ENCODE measurements around the gene PEX12.

The PEX12 gene

DNA sequence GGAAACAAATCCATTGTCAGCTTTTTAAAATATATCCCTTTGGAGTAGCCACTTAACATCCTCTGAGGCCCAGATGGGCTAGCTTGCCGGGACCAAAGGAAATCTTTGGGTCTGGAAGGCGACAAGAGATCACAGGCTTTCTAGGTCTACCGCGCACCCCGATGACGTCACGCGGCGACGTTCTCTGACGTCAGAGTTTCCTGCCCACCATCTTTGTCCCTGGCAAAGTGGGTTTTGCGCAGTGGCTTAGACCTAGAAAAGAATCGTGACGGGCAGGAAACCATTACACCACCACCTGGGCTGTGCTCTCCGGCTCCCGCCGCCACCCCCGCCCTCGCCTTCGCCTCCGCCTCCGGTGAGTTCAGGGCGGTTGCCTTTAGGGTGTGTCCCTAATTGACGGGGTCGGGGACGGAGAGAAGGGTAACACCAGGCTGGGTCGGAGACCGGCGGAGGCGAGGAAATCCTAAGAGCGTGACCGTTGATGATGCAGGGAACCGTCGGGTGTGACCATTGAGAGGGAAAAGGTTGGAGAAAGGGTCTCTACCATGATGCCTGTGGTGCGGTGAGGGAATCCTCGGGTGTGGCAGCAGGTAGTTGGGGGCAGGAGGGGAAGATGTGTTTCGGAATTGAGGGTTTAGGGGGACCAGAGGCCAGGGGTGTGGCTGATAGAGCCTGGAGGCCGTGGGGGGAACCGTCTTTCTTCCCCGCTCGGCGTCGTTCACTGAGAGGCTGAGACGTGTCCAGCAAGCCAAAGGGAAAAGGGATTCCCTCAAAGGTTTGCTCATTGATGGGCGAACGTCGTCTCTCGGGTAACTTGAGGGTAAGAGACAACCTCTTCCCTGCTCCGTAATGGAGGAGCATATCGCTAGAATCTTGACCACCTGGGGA, 8.9 kb upstream of the PEX12 start, which contains the start of gene AP2B1 (continued):
- TF ChIP-seq ZBTB17 (tag by site-specific recombination; IDR thresholded peaks at IDR 0.05): peak; percentile 94
- TF ChIP-seq, protein P1, sequence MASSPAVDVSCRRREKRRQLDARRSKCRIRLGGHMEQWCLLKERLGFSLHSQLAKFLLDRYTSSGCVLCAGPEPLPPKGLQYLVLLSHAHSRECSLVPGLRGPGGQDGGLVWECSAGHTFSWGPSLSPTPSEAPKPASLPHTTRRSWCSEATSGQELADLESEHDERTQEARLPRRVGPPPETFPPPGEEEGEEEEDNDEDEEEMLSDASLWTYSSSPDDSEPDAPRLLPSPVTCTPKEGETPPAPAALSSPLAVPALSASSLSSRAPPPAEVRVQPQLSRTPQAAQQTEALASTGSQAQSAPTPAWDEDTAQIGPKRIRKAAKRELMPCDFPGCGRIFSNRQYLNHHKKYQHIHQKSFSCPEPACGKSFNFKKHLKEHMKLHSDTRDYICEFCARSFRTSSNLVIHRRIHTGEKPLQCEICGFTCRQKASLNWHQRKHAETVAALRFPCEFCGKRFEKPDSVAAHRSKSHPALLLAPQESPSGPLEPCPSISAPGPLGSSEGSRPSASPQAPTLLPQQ (tag by site-specific recombination; IDR thresholded peaks at IDR 0.05): peak; percentile 71
- peak; percentile 49 for TF ChIP-seq GLIS1 (tag by site-specific recombination; IDR thresholded peaks at IDR 0.05)
- TF ChIP-seq, protein P2, sequence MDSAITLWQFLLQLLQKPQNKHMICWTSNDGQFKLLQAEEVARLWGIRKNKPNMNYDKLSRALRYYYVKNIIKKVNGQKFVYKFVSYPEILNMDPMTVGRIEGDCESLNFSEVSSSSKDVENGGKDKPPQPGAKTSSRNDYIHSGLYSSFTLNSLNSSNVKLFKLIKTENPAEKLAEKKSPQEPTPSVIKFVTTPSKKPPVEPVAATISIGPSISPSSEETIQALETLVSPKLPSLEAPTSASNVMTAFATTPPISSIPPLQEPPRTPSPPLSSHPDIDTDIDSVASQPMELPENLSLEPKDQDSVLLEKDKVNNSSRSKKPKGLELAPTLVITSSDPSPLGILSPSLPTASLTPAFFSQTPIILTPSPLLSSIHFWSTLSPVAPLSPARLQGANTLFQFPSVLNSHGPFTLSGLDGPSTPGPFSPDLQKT (IDR thresholded peaks at IDR 0.05; ENCODE audit: borderline replicate concordance, low read depth, low read length): no peak; the same call in 1 of the 2 replicates
- peak; percentile 98 for TF ChIP-seq KLF1 (tag by site-specific recombination; IDR thresholded peaks at IDR 0.05)
- TF ChIP-seq TCF7L2 (IDR thresholded peaks at IDR 0.05; ENCODE audit: borderline replicate concordance, low read depth, low read length): peak; percentile 79; the same call in 1 of the 2 replicates
- TF ChIP-seq ZNF214 (tag by site-specific recombination; IDR thresholded peaks at IDR 0.05; ENCODE audit: borderline replicate concordance): no peak
- TF ChIP-seq, protein P3, sequence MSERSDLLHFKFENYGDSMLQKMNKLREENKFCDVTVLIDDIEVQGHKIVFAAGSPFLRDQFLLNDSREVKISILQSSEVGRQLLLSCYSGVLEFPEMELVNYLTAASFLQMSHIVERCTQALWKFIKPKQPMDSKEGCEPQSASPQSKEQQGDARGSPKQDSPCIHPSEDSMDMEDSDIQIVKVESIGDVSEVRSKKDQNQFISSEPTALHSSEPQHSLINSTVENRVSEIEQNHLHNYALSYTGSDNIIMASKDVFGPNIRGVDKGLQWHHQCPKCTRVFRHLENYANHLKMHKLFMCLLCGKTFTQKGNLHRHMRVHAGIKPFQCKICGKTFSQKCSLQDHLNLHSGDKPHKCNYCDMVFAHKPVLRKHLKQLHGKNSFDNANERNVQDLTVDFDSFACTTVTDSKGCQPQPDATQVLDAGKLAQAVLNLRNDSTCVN (tag by site-specific recombination; optimal IDR thresholded peaks at IDR 0.05): peak; percentile 73
- no peak for TF ChIP-seq ZNF529 (tag by site-specific recombination; IDR thresholded peaks at IDR 0.05; ENCODE audit: insufficient replicate concordance)

DNA sequence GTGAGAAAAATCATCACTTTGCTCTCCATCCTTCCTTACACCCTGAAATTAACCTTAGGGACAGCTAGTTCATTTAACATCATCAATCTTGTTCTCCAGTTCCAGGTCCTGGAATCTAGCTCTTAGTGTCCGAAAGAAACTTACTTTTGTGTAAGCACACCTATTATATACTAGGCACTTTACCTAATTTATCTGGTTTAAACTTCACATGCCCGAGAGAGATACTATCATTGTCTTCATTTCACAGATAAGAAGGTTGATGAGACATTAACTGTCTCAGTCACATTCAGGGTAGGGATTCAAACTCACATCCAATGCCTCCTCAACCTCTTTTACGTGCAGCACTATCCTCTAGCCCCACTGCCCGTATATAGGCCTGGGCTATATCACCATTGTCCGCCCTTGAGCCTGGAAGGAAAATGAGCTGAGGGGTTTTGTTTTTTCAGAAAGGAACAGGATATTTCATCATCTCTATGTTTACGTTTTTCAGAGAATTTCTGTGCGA, 8.2 kb upstream of the PEX12 start:
- peak overlapping the region; percentile 88 for H3K27ac ChIP-seq (ENCODE audit: extremely low read depth, low read depth, low read length)
- ChIA-PET POLR2A (interaction anchor here (0.7 to 2.1 kb wide), 5 partner anchors 8 to 18 kb away, joined by 3 to 32 read pairs (median 6); partner anchors contain the start of gene PEX12), CTCF (interaction anchor here (0.6 to 1.4 kb wide), 5 partner anchors 8 to 177 kb away, joined by 3 to 4 read pairs (median 3); partner anchors contain the start of gene PEX12)
- H3K4me1 ChIP-seq (ENCODE audit: control insufficient read depth, insufficient read depth, low read length): peaks cover 15% of the 10 kb centered on the region; the same call in 1 of the 2 replicates
- no peaks in the 10 kb centered on the region for H3K9me3 ChIP-seq (ENCODE audit: control insufficient read depth, insufficient read depth, low read depth, low read length)
- peak overlapping the region; percentile 56 for H3K4me3 ChIP-seq (ENCODE audit: low read depth, low read length)
- no peaks in the 10 kb centered on the region for H3K36me3 ChIP-seq (ENCODE audit: control insufficient read depth in 2 of 2, insufficient read depth in 1 of 2, low read length in 2 of 2)
- TF ChIP-seq ZNF404 (tag by site-specific recombination; IDR thresholded peaks at IDR 0.05) (no peak), ZNF561 (tag by site-specific recombination; IDR thresholded peaks at IDR 0.05; ENCODE audit: borderline replicate concordance) (no peak), ZNF521 (tag by site-specific recombination; IDR thresholded peaks at IDR 0.05) (no peak), ZNF785 (tag by site-specific recombination; IDR thresholded peaks at IDR 0.05) (no peak), ZNF585B (tag by site-specific recombination; IDR thresholded peaks at IDR 0.05) (no peak), ZNF433 (tag by site-specific recombination; IDR thresholded peaks at IDR 0.05; ENCODE audit: low read depth) (no peak), ZNF132 (tag by site-specific recombination; IDR thresholded peaks at IDR 0.05; ENCODE audit: borderline replicate concordance) (no peak), ZFP41 (tag by site-specific recombination; IDR thresholded peaks at IDR 0.05; ENCODE audit: borderline replicate concordance) (no peak), ZNF426 (tag by site-specific recombination; IDR thresholded peaks at IDR 0.05) (no peak), ZXDB (tag by site-specific recombination; IDR thresholded peaks at IDR 0.05) (no peak), ZNF660 (tag by site-specific recombination; IDR thresholded peaks at IDR 0.05) (no peak), MEIS1 (CRISPR knock-in tag; IDR thresholded peaks at IDR 0.05; ENCODE audit: borderline replicate concordance) (no peak), ZNF24 (tag by site-specific recombination; IDR thresholded peaks at IDR 0.05) (no peak), ZNF560 (tag by site-specific recombination; IDR thresholded peaks at IDR 0.05; ENCODE audit: borderline replicate concordance) (no peak)
- TF ChIP-seq, protein P4, sequence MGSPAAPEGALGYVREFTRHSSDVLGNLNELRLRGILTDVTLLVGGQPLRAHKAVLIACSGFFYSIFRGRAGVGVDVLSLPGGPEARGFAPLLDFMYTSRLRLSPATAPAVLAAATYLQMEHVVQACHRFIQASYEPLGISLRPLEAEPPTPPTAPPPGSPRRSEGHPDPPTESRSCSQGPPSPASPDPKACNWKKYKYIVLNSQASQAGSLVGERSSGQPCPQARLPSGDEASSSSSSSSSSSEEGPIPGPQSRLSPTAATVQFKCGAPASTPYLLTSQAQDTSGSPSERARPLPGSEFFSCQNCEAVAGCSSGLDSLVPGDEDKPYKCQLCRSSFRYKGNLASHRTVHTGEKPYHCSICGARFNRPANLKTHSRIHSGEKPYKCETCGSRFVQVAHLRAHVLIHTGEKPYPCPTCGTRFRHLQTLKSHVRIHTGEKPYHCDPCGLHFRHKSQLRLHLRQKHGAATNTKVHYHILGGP (tag by site-specific recombination; IDR thresholded peaks at IDR 0.05): no peak
- TF ChIP-seq, protein P5, sequence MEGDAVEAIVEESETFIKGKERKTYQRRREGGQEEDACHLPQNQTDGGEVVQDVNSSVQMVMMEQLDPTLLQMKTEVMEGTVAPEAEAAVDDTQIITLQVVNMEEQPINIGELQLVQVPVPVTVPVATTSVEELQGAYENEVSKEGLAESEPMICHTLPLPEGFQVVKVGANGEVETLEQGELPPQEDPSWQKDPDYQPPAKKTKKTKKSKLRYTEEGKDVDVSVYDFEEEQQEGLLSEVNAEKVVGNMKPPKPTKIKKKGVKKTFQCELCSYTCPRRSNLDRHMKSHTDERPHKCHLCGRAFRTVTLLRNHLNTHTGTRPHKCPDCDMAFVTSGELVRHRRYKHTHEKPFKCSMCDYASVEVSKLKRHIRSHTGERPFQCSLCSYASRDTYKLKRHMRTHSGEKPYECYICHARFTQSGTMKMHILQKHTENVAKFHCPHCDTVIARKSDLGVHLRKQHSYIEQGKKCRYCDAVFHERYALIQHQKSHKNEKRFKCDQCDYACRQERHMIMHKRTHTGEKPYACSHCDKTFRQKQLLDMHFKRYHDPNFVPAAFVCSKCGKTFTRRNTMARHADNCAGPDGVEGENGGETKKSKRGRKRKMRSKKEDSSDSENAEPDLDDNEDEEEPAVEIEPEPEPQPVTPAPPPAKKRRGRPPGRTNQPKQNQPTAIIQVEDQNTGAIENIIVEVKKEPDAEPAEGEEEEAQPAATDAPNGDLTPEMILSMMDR (tag by site-specific recombination; IDR thresholded peaks at IDR 0.05): no peak
- TF ChIP-seq, protein P6, sequence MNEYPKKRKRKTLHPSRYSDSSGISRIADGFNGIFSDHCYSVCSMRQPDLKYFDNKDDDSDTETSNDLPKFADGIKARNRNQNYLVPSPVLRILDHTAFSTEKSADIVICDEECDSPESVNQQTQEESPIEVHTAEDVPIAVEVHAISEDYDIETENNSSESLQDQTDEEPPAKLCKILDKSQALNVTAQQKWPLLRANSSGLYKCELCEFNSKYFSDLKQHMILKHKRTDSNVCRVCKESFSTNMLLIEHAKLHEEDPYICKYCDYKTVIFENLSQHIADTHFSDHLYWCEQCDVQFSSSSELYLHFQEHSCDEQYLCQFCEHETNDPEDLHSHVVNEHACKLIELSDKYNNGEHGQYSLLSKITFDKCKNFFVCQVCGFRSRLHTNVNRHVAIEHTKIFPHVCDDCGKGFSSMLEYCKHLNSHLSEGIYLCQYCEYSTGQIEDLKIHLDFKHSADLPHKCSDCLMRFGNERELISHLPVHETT (tag by site-specific recombination; IDR thresholded peaks at IDR 0.05): no peak
